Measurements from ENCODE around the gene KCNJ10.
A peak's percentile ranks its signal among the peaks of the same experiment; 100 is the strongest.

KCNJ10 gene

DNA sequence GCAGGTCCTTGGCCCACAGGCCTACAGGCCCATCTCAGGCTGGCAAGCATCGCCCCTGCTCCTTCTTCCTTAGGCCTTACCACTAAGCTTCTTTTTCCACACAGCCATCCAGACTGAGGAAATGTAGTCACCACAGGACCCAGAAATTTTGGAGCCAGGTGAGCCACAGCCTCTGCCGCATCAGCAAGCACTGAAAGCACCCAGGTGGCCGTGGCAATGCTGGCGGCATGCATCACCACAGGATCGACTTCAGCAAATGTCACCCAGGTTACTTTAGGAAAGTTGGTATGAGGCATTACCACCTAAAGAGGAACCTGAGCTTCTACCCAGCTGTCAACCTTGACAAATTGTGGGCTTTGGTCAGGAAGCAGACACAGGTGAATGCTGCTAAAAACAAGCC, 49.8 kb downstream of the KCNJ10 start:
- DNase-seq = no peak

GRCh38 chr1:160018900-160019299, 51.1 kb downstream of the KCNJ10 start:
- no peak for DNase-seq

DNA sequence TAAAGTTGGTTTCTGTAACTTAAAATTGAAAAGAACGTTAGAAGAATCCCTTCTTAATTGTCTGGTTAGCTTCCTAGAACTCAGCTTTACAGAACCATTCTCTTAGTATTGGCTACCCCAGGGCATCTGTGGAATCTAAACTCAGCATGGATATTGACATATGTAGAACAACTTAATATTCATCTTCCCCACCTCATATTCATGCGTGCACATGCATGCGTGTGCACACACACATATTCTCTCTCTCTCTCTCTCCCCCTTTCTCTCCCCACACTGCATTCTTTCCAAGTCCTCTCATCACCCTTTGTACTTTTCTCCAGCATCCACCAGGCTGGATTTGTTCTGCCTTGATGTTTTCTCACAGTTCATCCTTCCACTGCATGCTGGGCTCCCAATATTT, 51.6 kb downstream of the KCNJ10 start:
- no peak for DNase-seq

DNA sequence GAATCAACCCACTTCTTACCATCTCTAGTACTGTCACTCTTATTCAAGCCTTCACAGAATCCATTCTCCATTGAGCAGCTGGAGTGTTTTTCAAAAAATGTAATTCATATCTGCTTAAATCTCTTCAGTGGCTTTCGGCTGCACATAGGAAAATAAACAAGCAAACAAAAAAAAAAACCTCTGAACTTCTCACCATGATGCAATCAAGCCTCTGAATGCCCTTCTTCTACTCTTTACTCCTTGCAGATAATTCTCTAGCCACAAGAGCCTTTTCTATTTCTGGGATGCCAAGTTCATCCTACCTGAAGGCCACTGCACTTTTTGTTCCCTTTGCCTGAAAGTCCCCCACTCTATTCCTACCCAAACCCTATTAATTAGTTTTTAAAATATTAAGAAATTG, 52.4 kb downstream of the KCNJ10 start:
- DNase-seq = no peak

- DNase-seq = no peak
These were observed 58.2 kb downstream of the KCNJ10 start for GRCh38 chr1:160011781-160012180.

DNA sequence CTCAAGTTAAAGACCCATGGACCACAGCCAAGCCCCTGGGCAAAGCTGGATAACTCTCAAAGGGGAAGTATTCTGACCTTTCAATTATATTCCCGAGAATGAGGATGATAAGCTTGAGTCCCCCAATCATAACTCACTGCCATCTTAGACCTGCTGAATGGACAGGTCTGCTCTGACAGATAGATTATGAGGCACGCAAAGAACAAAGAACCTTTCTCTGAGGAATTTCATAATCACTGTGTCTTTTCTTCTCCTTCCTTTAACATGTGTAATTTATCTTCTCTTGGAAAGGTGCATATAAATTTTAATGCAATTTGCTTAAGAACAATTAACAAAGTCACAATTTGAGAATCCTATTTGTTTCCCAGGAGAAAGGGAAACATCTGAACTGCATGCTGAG, 60.2 kb downstream of the KCNJ10 start:
- no peak for DNase-seq

- DNase-seq = no peak
These were observed 60.9 kb downstream of the KCNJ10 start for GRCh38 chr1:160009081-160009480.

- DNase-seq = peak; percentile 53
These were observed 62.3 kb downstream of the KCNJ10 start for GRCh38 chr1:160007577-160008200.

DNA sequence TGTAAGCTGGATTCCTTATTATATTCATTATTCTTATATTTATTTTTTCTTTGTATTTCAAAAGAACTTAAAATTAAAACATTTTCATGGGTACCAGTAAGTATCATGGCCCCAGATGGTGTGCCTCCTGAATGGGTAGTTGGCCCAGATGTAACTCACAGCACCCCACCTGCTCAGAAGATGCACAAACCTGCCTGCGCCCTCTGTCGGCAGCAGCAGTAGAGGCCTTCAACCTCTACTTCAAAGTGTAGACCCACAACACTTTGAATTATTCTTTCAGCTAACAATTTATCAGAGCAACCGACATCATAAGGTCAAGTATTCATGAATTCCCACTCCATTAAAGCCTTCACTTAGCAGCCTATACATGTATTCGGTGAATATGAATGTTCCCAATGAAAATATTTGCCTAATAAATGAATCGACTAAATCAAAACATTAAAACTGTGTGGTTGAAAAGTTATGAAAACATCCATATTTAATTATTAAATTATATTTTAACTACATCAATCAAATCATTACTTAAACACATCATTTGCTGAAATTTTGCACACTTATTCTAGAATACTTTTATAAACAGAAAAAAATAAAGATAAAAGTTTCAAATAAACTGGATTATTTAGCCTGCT, 63.5 kb downstream of the KCNJ10 start:
- DNase-seq = peak; percentile 78

GRCh38 chr1:160005070-160005469, 64.9 kb downstream of the KCNJ10 start:
- no peak for DNase-seq

DNA sequence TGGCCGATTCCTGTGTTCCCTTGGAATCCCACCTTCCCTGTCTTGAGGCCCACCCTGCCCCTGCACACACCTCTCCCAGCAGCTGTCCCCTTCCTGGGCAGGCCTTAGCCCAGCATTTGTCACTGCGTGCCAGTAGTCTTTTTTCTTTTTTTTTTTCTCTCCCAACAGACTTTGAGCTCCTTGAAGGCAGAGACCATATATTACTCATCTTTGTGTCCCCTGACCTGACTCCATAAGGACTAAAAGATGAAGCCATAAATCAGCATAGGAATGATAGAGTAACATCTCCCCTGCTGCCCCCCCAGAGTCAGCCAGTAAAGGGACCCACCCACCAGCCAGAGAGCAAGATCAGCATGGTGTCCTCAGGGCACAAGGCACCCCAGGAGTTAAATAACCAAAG, 65.5 kb downstream of the KCNJ10 start:
- DNase-seq = no peak

DNA sequence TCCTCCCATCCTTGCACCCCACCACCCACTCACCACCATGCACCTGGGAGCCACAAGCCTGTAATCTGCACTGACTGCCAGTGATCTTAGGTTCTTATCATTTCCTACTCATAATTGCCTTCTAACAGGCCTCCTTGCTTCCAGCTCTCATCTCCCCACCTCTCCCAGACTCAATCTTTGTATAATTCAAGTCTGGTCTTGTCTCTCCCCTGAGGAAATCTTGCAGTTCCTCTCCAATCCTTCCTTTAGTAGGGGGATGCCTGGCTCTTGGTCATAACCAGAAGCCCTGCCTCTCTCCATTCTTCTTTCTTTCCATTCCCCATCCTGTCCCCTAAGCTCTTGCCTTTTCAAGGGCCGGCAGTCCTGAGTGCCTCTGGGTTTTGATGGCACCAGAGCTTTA, 66.0 kb downstream of the KCNJ10 start:
- DNase-seq = no peak

DNA sequence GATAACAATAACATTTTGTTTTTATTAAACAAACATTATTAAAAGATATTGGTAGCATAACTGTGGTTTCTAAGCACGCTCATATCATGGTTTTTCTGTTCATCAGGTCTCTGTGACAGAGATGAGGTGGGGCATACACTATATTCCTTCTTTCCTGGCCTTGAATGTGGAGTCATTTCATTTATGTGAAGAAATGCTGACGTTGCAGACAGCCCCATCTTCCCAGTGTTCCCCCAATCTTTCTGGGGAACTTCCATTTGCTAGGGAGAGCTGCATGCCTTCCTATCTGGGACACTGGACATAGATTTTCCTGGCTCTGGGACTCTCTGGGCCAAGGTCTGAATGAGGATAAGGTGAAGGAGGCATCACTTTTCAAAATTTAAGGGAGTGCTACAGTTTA, 68.5 kb downstream of the KCNJ10 start:
- DNase-seq = no peak

GRCh38 chr1:159999204-159999603, 70.8 kb downstream of the KCNJ10 start:
- DNase-seq = no peak

DNA sequence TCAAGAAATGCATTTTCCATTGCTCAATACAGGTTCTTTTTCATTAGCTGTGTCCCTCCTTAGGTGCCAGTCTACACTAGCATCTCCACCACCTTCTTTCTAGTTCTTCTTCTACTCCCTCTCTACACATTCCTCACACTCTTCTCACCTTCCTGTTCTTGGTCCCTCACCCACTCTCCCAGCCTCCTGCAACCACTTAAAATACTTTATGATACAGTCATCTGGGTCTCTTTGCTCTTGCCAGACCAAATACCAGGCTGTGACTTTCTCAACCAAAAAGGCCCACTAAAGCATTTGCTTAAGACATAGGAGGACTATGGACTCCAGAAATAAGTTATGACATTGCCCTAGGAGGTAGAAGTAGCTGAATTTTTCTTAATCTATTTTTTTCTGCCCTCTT, 73.3 kb downstream of the KCNJ10 start:
- DNase-seq = no peak

DNA sequence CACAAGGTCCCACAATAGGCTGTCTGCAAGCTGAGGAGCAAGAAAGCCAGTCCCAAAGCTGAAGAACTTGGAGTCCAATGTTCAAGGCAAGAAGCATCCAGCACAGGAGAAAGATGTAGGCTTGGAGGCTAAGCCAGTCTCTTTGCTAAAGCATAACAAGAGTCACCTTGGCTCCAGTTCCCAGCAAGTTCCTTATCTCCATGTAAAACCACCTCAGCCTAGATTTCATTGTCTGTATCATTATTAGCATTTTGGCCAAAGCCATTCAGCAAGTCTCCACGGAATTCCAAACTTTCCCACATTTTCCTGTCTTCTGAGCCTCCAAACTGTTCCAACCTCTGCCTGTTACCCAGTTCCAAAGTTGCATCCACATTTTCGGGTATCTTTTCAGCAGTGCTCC, 75.1 kb downstream of the KCNJ10 start:
- no peak for DNase-seq

GRCh38 chr1:159993911-159994310, 76.0 kb downstream of the KCNJ10 start:
- no peak for DNase-seq

- DNase-seq = no peak
These were observed 77.8 kb downstream of the KCNJ10 start for GRCh38 chr1:159992161-159992560.

- no peak for DNase-seq
These were observed 78.4 kb downstream of the KCNJ10 start for GRCh38 chr1:159991513-159991912.

GRCh38 chr1:159990005-159990404, 80.0 kb downstream of the KCNJ10 start:
- no peak for DNase-seq

DNA sequence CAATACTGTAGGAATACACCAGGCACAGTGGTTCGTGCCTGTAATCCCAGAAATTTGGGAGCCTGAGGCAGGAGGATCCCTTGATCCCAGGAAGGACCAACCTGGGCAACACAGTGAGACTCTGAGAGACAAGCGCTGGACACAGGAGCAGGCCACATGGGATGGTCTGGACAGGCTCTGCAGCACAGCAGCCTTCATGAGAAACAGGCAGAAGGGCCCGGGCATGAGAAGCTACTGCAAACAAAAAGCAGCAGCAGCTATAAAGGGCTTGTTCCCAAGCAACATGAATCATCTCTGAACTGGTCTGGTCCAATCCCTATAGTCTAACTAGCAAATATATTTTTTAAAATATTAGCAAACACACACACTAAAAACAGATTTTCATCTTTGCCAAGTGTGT, 80.4 kb downstream of the KCNJ10 start:
- DNase-seq = no peak

DNA sequence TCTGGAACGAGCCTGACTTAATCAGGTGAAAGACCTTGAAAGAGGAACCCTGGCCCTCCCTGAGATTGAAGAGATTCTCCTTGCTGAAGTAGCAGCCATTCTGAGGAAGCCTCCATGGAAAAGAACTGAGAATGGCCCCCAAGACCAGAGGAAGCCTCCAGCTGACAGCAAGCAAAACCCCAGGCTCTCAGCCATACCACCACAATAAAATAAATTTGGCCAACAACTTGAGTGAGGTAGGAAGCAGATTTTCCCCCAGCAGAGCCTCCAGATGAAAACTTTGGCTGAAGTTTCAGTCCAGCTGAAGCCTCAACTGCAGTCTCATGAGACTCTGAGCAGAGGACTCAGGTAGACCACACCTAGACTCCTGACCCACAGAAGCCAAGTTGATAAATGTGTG, 82.0 kb downstream of the KCNJ10 start:
- DNase-seq = no peak

- DNase-seq = no peak
These were observed 82.8 kb downstream of the KCNJ10 start for GRCh38 chr1:159987186-159987585.

DNA sequence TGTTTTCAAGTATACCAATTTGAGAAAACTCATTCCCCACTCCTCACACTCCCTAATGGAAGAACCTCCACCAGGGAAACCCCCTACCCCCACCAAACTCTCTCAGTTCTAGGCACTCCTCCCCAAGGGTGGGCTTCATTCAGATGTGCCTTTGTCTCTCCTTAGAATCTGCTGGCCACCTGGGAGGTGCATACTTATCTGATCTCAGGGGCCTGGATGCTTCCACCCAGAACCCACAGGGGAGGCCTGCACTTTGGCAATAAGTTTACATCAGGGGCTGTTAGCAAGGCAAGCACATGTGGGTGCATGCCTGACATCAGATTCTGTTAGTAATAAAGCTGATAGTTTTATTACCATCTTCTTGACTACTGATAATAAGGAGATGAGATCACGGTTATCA, 83.4 kb downstream of the KCNJ10 start:
- DNase-seq = no peak

GRCh38 chr1:159986093-159986492, 83.9 kb downstream of the KCNJ10 start:
- DNase-seq = no peak

All from CD4-positive, alpha-beta T cell treated with Interleukin-12 subunit alpha and Interleukin-12 subunit beta, for 1 hour (primary cell).